ENCODE results near the gene NAGA. TPM values are rescaled to one million over a fixed set of nuclear protein-coding genes. Genes with fewer than 3 reads are reported as not detected.

The NAGA gene
- total and polyA plus RNA-seq, 9 of the 15 experiments (the other 6 are each of a cell fraction or from before 2014, with no cell fraction given), result 6.5 to 20.6 (median 17.4) TPM

GRCh38 chr22:42070517-42071422, at the start of gene NAGA (continued):
- TF ChIP-seq TEAD2 (tag; IDR thresholded peaks at IDR 0.05) (no peak), FOXP1 (CRISPR knock-in tag; IDR thresholded peaks at IDR 0.05) (0 out of 2 replicates have a peak, but pooled peaks have one; percentile 52), NRF1 (conservative IDR thresholded peaks at IDR 0.05 in 1 of 2, IDR thresholded peaks at IDR 0.05 in 1 of 2) (peak; percentile 75 to 78), CXXC5 (CRISPR knock-in tag; IDR thresholded peaks at IDR 0.05) (peak; percentile 80), ZNF263 (CRISPR knock-in tag; IDR thresholded peaks at IDR 0.05; ENCODE audit: borderline replicate concordance) (no peak; the same call in 1 of the 2 replicates), HNRNPL (IDR thresholded peaks at IDR 0.05; ENCODE audit: low read depth, low read length) (peak; percentile 81), GABPA (tag; conservative IDR thresholded peaks at IDR 0.05; ENCODE audit: low read depth) (0 out of 2 replicates have a peak, but pooled peaks have one; percentile 20), PTTG1 (tag; IDR thresholded peaks at IDR 0.05; ENCODE audit: low read depth) (no peak), E2F6 (IDR thresholded peaks at IDR 0.05; ENCODE audit: borderline replicate concordance in 1 of 2, extremely low read depth in 1 of 2, insufficient read depth in 1 of 2, insufficient read length in 1 of 2, low read depth in 1 of 2, low read length in 1 of 2, poor library complexity in 1 of 2, severe bottlenecking in 1 of 2) (peak; percentile 70 to 76), RBBP5 (IDR thresholded peaks at IDR 0.05; ENCODE audit: borderline replicate concordance, insufficient read depth, low read length, poor library complexity, severe bottlenecking) (peak; percentile 56), SIN3A (IDR thresholded peaks at IDR 0.05; ENCODE audit: borderline replicate concordance in 2 of 2, control insufficient read depth in 1 of 2, low read depth in 2 of 2, low read length in 2 of 2) (peak; percentile 26 to 47; a peak in 1 of 4 replicates), MTA3 (IDR thresholded peaks at IDR 0.05; ENCODE audit: borderline replicate concordance) (peak; percentile 87), HOMEZ (CRISPR knock-in tag; IDR thresholded peaks at IDR 0.05) (no peak), PHF8 (IDR thresholded peaks at IDR 0.05; ENCODE audit: borderline replicate concordance, low read length) (peak; percentile 88; the same call in 1 of the 2 replicates)
- TF ChIP-seq, protein P1, sequence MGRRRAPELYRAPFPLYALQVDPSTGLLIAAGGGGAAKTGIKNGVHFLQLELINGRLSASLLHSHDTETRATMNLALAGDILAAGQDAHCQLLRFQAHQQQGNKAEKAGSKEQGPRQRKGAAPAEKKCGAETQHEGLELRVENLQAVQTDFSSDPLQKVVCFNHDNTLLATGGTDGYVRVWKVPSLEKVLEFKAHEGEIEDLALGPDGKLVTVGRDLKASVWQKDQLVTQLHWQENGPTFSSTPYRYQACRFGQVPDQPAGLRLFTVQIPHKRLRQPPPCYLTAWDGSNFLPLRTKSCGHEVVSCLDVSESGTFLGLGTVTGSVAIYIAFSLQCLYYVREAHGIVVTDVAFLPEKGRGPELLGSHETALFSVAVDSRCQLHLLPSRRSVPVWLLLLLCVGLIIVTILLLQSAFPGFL (CRISPR knock-in tag; IDR thresholded peaks at IDR 0.05), result no peak
- TF ChIP-seq, protein P2, sequence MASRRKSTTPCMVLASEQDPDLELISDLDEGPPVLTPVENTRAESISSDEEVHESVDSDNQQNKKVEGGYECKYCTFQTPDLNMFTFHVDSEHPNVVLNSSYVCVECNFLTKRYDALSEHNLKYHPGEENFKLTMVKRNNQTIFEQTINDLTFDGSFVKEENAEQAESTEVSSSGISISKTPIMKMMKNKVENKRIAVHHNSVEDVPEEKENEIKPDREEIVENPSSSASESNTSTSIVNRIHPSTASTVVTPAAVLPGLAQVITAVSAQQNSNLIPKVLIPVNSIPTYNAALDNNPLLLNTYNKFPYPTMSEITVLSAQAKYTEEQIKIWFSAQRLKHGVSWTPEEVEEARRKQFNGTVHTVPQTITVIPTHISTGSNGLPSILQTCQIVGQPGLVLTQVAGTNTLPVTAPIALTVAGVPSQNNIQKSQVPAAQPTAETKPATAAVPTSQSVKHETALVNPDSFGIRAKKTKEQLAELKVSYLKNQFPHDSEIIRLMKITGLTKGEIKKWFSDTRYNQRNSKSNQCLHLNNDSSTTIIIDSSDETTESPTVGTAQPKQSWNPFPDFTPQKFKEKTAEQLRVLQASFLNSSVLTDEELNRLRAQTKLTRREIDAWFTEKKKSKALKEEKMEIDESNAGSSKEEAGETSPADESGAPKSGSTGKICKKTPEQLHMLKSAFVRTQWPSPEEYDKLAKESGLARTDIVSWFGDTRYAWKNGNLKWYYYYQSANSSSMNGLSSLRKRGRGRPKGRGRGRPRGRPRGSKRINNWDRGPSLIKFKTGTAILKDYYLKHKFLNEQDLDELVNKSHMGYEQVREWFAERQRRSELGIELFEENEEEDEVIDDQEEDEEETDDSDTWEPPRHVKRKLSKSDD (conservative IDR thresholded peaks at IDR 0.05; ENCODE audit: low read length), result no peak

All from K562 (cell line).